Peyer's patch (tissue), 4 donors: Measurements from ENCODE around the gene FAM131C.
"Not testable (repeated sequence)": the region's sequence is repeated elsewhere in the genome, so short reads cannot be mapped to it uniquely, and the experiment has no call there.

ENCODE experiments used
- POLR2A ChIP-seq, 2 donors: fragments of 450-650 bp; IDR thresholded peaks; one replicate each; pipeline ENCODE4 v1.5.1; 2017; ENCODE audit warnings: antibody characterized with exemption in 2 of 2, mild to moderate bottlenecking in 2 of 2, moderate library complexity in 2 of 2
- TF ChIP-seq, protein P1 (sequence below), 6 experiments: fragments of 450-650 bp in 4 of 6; fragments of 200-600 bp in 2 of 6; sonication (generic) in 1 of 6; IDR thresholded peaks; one replicate each; pipeline ENCODE4 v1.5.1; 2017 to 2019; ENCODE audit warnings: antibody characterized with exemption in 6 of 6, mild to moderate bottlenecking in 3 of 6, moderate library complexity in 1 of 6

DNA sequence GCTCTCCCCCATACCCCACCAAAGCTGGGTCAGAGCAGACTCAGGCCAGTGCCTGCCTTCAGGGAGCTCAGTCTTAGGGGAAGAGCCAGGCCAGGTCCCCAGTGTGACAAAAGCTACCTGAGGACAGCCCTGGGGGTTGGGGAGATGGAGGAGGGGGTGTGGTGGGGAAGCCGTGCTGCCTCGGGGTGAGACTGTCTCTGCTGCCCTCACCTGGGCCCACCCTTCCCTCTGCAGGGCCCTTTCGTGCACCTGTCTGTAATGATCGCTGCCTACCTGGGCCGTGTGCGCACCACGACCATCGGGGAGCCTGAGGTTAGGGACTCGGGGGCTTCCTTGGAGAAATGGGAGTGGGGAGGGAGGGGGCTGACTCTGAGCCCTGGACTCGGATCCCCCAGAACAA is 47.1 kb downstream of the FAM131C start:
- TF ChIP-seq, protein P1, sequence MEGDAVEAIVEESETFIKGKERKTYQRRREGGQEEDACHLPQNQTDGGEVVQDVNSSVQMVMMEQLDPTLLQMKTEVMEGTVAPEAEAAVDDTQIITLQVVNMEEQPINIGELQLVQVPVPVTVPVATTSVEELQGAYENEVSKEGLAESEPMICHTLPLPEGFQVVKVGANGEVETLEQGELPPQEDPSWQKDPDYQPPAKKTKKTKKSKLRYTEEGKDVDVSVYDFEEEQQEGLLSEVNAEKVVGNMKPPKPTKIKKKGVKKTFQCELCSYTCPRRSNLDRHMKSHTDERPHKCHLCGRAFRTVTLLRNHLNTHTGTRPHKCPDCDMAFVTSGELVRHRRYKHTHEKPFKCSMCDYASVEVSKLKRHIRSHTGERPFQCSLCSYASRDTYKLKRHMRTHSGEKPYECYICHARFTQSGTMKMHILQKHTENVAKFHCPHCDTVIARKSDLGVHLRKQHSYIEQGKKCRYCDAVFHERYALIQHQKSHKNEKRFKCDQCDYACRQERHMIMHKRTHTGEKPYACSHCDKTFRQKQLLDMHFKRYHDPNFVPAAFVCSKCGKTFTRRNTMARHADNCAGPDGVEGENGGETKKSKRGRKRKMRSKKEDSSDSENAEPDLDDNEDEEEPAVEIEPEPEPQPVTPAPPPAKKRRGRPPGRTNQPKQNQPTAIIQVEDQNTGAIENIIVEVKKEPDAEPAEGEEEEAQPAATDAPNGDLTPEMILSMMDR (IDR thresholded peaks at IDR 0.05) = not testable (repeated sequence)
- TF ChIP-seq POLR2A (IDR thresholded peaks at IDR 0.05) = not testable (repeated sequence)
